Right hindlimb (tissue), 1 donor: ENCODE measurements around the gene TOM1L2.

Experiments used
- DNase-seq: peaks from one replicate; pipeline ENCODE4 v3.0.0-alpha.2; 2018

TOM1L2 gene

GRCh38 chr17:17844500-17844899 lies 127.7 kb downstream of the TOM1L2 start:
- DNase-seq: no peak

GRCh38 chr17:17844079-17844478 lies 128.1 kb downstream of the TOM1L2 start:
- DNase-seq: no peak

- DNase-seq: no peak
Measured at GRCh38 chr17:17843096-17843495, 129.1 kb downstream of the TOM1L2 start.

DNA sequence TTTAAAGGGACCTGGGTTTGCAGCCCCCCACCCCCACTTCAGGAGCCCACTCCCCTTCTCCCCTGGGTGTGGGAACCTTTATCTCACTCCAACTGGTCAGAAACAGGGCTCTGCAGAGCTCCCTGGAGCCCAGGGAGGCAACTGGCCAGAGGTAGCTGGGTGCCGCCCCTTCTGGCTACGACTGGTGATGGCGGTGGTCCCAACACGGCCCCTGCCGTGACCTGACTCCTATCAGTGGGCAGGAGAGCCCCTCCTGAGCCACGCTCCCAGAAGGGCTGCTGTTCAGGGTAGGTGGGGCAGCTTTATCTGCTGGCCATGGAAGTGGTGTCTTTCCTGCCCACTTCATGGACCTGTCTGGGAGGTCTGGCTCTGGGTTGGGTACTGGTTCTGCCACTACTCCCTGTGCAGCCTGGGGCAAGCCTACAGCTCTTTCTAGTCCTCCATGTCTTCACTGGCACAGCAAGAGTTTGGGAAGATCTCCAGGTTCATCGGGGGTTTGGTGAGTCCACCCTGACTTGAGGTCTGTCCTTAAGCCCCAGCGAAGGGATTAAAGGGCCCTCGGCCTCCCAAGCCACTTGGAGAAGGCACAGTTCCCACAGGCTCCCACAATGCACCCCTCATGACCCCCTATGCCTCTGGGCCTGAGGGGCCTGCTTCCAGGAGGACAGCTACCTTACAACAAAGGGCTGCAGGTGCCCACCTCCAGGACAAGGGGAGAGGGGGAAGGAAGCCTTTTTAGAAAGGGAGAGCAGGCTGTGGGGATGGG lies 129.9 kb downstream of the TOM1L2 start:
- no peak for DNase-seq

- no peak for DNase-seq
Measured at GRCh38 chr17:17841601-17842025, 130.6 kb downstream of the TOM1L2 start.

DNA sequence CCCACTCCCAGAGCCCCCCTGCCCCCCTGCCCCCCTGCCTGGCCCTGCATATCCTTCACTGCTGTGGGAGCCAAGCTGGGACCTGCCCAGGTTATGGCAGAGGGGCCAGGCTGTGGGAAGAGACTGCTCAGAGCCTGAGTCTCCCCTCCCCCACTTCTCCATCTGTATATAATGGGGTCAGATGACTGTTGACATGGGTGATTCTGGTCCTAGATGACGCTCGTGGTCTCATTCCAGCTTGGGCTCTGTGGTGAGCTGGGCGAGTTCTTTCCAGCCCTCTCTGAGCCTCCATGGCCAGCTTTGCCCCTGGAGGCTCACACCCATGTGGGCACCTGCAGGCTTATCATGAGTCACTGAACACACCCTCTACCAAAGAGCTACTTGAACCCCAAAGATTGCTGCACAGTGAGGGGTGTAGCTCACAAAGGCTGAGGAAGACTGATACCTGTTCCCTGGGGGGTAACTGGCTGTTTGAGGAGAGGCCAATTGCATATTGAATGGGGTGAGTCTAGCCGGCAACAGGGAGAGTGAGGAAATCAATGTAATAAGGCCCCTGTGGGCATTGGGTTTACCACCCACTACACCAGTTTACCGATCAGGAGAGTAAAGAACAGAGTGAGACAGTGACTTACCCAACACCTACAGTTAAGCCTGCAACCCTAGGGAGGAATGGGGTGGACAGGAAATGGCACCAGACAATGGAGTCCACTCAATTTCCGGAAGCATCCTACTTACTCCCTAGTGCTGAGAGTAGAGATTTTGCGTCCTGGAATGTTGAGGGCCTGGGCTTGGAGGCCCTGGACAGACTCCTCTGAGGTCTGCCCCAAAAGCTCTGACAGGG lies 131.2 kb downstream of the TOM1L2 start:
- no peak for DNase-seq

- peak; percentile 87 for DNase-seq
Measured at GRCh38 chr17:17839791-17840707, 132.2 kb downstream of the TOM1L2 start.

GRCh38 chr17:17837966-17838962 lies 133.9 kb downstream of the TOM1L2 start:
- peak; percentile 68 for DNase-seq

GRCh38 chr17:17837380-17837821 lies 134.8 kb downstream of the TOM1L2 start:
- DNase-seq: peak; percentile 71

DNA sequence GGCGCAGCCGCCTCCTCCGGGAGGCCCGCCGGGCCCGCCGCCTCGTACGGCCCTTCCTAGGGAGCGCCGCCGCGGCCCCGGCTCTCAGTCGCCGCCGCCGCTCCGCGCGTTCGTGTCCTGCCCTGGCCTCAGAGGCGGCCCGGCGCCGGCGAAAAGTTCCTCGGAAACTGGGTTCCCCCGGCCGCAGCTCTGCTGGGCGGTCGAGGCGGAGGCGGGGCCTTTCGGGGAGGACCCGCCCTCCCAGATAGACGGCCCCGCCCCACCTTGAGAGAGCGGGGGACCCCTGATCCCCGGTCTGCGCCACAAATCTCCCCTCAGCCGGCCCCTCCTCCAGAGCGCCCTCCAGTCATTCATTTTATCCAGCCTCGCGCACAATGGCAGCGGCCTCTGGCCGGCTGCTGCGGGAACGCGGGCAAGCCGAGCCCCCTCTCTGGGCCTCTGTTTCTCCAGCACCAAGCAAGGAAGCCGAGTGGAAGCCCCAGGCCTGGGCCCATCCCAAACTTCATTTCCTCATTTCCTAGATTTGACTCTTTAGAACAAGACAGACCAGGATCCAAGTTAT lies 135.3 kb downstream of the TOM1L2 start, which contains the start of gene SREBF1:
Gene SREBF1, minus strand, starts transcription at position 169 of the 562 bp plus-strand sequence. CDS start 169 bp downstream, outside the sequence.
- peak; percentile 78 for DNase-seq

GRCh38 chr17:17836250-17836817 lies 135.9 kb downstream of the TOM1L2 start:
- peak; percentile 97 for DNase-seq

- DNase-seq: no peak
Measured at GRCh38 chr17:17835415-17836249, 136.6 kb downstream of the TOM1L2 start.

- DNase-seq: no peak
Measured at GRCh38 chr17:17834974-17835373, 137.2 kb downstream of the TOM1L2 start.

- no peak for DNase-seq
Measured at GRCh38 chr17:17833658-17834357, 138.4 kb downstream of the TOM1L2 start.

DNA sequence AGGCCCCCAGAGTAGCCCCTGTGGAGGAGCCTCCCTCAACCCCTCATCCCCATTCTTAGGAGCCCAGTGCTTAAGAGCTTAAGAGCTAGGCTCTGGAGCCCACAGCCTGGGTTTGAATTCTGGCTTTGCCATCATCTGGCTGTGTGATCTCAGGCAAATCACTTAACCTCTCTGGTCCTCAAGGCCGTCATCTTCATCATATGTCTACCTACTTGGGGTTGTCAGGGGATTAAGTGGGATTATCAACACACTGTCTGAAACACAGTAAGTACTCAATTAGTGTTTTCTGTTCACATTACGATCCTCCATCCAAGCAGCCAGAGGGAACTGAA lies 140.2 kb downstream of the TOM1L2 start:
- no peak for DNase-seq

DNA sequence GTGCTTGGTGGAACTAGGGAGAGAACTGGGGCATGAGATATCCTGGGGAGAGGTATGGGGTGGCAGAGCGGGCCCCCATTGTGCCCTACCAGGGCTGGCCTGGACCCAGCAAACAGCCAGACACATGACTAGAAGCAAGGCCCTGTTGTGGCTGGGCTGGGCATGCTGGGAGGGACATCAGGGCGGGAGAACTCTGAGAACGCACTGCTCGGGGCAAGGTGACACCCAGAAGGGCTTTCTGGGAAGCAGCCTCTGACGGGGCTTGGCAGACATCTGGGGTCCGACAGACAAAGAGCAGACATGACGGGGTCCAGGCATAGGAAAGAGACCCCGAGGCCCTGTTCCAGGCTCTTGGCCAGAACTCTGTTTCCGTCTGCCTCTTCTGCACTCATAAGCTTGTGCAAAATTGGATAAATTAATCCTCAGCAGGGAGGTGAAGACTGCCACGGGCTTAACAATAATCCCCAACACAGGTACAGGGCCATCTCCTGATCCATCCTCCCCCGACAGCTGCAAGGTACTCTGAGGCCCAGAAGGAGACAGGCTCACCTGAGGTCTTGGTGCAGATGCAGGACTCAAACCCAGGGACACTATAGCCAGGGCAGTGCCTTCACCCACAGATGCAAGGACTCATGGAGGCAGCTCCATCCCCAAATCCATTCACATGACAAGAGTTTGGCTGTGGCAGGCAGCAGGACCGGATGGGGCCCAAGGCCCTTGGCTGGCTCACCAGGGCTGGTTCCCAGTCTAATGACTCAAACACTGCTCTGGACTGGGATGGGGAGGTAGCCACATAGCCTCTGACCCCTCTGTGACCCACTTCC lies 140.8 kb downstream of the TOM1L2 start:
- peak; percentile 68 for DNase-seq

- DNase-seq: no peak
Measured at GRCh38 chr17:17830740-17831207, 141.4 kb downstream of the TOM1L2 start.

GRCh38 chr17:17830269-17830567 lies 142.0 kb downstream of the TOM1L2 start:
- DNase-seq: no peak
